Nephron (organoid): ENCODE data around the gene RNF223.

Experiments
- H3K27ac Mint-ChIP-seq, 3 experiments: 2 replicates each; pipeline ENCODE4 v1.8.0; 2020; ENCODE audit warnings: mixed read lengths in 3 of 3, mild to moderate bottlenecking in 2 of 3, moderate library complexity in 1 of 3
- H3K27me3 Mint-ChIP-seq: 2 replicates; pipeline ENCODE4 v1.8.0; 2021; ENCODE audit warnings: low read depth, mild to moderate bottlenecking, moderate library complexity, mixed read lengths
- H3K36me3 Mint-ChIP-seq: 2 replicates; pipeline ENCODE4 v1.8.0; 2020; ENCODE audit warnings: low read depth, mixed read lengths
- H3K4me1 Mint-ChIP-seq: 2 replicates; pipeline ENCODE4 v1.8.0; 2020; ENCODE audit warnings: mixed read lengths
- H3K4me3 Mint-ChIP-seq, 3 experiments: 2 replicates each; pipeline ENCODE4 v1.8.0; 2020; ENCODE audit warnings: mild to moderate bottlenecking in 3 of 3, mixed read lengths in 3 of 3, moderate library complexity in 2 of 3
- H3K9me3 Mint-ChIP-seq: 2 replicates; pipeline ENCODE4 v1.8.0; 2020; ENCODE audit warnings: mixed read lengths
- TF ChIP-seq, protein P1 (sequence below), 3 experiments: fragments of 200-600 bp; sonication (generic); IDR thresholded peaks; one replicate each; pipeline ENCODE4 v1.5.0; 2021; ENCODE audit warnings: antibody characterized with exemption in 3 of 3; ENCODE audit not compliant: unreplicated experiment in 3 of 3

RNF223 gene

DNA sequence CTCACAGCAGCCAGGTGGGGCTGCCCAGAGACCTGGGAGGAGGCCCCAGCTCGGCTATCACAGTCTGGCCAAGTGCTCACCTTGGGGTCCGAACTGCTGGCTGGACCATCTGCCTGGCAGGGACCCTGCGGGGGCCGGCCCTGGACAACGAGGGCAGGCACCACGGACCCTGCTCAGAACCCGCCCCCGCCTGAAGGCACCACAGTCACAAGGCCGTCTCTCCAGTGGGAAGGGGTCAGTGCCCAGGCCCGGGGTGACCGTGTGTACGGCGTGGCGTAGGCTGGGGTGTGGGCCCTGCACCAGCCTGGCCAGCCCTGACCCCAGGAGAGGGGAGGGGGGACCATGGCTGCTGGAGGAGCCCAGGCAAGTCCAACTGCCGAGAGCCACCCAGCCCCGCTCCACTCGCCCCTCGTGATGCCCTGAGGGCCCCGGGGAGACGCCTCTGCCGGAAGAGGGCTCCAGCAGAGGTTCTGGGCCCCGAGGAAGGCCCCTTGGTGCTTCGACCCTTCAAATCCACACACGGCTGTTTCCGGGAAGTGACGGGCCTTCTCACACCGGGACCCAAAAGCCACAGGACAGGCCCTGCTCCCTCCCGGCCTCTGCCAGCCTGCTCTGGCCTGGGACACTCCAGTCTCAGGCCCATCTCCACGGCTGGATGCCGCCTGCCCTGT is 11.2 kb upstream of the RNF223 start:
- no peaks in the 10 kb centered on the region for H3K9me3 Mint-ChIP-seq
- no peaks in the 10 kb centered on the region for H3K27me3 Mint-ChIP-seq
- H3K4me3 Mint-ChIP-seq = no peak overlapping the region

DNA sequence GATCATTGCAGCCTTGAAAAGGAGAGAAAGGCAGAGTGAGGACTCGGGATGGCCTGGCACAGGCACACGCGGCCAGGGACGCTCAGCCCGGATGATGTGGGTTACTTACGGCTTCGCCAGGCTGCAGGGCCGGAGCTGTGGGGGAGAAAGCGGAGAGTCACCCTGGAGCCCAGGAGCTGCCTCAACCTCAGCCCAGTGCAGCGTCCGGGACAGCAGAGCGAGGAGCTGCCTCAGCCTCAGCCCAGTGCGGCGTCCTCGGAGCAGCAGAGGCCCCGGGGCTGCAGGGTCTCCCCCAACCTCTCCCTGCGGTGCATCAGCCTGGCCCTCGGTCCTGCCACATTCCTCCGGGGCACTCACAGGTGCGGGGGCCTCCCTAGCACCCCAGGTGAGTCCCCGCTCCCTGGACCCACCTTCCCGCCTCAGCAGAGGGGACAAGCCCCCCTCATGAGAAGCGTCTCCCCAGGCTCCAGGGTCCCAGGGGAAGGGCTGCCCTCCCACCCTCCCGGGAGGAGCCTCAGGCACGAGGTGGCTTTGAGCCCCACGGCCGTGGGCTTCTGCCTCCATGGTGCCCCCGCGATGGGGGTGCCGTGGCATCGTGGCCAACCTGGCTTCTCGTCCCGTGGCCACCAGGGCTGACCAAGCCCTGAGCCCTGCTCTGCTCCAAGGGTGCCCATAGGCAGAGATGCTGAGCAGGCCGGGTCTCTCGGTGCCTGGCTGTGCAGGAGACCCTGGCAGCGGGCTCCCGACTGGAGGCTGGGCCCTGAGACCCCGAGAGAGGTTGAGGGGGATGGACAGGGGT is 10.5 kb upstream of the RNF223 start:
- Mint-ChIP-seq H3K4me1 (no peaks in the 10 kb centered on the region), H3K9me3 (no peaks in the 10 kb centered on the region), H3K27me3 (peaks cover under 1% of the 10 kb centered on the region), H3K27ac (no peak overlapping the region), H3K4me3 (no peak overlapping the region), H3K36me3 (peaks cover 4% of the 10 kb centered on the region)
- TF ChIP-seq, protein P1, sequence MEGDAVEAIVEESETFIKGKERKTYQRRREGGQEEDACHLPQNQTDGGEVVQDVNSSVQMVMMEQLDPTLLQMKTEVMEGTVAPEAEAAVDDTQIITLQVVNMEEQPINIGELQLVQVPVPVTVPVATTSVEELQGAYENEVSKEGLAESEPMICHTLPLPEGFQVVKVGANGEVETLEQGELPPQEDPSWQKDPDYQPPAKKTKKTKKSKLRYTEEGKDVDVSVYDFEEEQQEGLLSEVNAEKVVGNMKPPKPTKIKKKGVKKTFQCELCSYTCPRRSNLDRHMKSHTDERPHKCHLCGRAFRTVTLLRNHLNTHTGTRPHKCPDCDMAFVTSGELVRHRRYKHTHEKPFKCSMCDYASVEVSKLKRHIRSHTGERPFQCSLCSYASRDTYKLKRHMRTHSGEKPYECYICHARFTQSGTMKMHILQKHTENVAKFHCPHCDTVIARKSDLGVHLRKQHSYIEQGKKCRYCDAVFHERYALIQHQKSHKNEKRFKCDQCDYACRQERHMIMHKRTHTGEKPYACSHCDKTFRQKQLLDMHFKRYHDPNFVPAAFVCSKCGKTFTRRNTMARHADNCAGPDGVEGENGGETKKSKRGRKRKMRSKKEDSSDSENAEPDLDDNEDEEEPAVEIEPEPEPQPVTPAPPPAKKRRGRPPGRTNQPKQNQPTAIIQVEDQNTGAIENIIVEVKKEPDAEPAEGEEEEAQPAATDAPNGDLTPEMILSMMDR (IDR thresholded peaks at IDR 0.05; ENCODE audit: unreplicated experiment in 3 of 3) = no peak

More for the DNA sequence above, 11.2 kb upstream of the RNF223 start:
- H3K4me1 Mint-ChIP-seq = no peaks in the 10 kb centered on the region
- TF ChIP-seq, protein P1 (IDR thresholded peaks at IDR 0.05; ENCODE audit: unreplicated experiment in 3 of 3) = no peak
- no peak overlapping the region for H3K27ac Mint-ChIP-seq
- H3K36me3 Mint-ChIP-seq = peaks cover 4% of the 10 kb centered on the region

DNA sequence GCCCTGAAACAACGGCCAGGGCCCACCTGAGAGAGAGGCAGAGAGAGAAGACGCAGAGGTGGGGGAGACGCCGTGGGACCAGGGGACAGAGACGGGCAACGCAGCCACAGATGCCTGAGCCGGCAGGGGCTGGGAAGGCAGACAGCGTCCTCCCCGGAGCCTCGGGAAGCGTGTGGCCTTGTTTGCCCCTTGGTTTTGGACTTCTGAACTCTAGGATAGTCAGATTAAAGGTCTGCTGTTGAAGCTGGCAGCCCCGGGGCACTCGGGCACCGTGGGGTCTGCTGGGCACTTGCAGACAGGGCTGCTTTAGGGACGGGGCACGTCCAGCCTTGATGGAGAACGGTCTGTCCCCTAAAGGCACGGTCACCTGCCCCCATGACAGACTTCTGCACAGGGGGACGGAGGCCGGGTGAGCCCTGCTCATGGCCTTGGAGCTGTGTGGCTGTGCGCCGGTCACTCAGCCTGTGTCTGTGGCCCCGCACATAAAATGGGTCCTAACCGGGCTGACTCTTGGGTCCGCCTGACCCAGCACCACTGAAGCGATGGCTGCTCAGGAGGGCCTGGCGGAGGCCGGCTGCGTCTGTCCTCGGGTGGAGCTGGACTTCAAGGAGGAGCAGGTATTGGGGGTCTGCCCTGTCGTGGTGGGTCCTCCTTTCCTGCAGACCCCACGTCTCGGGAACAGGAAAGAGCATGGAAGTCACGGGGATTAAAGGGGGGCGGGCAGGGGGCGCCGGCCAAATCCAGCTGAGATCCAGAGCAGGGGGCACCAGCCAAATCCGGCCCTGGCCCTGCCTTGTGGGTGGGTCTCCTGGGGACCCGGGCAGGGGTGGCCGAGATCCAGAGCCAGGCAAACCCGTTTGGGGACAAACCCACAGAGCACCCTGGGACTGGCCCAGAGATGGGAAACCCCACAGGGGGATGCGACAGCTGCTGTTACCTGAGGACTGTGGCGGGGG is 9.6 kb upstream of the RNF223 start:
- TF ChIP-seq, protein P1 (IDR thresholded peaks at IDR 0.05; ENCODE audit: unreplicated experiment in 3 of 3) = no peak
- H3K27me3 Mint-ChIP-seq = peaks cover 4% of the 10 kb centered on the region
- H3K36me3 Mint-ChIP-seq = peaks cover 4% of the 10 kb centered on the region
- H3K4me1 Mint-ChIP-seq = no peaks in the 10 kb centered on the region
- no peak overlapping the region for H3K27ac Mint-ChIP-seq
- H3K9me3 Mint-ChIP-seq = no peaks in the 10 kb centered on the region
- no peak overlapping the region for H3K4me3 Mint-ChIP-seq

DNA sequence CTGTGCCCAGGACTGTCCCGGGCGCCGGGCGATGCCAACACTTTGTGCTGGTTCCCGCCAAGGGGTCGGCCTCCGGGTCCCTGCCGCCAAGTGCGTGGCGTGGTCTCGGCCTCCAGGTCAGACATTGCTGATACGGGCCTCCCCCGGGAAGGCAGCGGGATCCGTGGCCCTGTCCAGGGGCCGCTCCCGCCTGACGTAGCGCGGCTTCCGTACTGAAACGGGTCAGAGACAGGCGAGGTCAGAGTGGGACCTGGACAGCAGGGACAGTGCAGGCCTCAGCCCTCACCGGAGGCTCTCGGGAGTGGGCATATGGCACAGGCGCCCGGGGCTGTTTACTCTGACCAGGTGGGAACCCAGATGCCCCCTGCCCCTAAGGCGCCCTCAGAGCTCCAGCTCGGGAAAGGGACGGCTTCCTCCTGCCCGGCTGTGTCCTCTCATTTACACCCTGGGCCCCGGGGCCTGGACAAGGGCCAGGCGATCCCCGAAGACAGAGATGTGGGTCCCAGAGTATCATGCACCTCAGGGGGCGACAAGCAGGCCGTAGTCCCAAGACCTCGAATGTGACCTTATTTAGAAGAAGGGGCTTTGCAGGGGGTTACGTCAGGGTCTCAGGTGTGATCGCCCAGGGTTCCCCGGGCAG is 8.8 kb upstream of the RNF223 start:
- no peak overlapping the region for H3K4me3 Mint-ChIP-seq
- no peaks in the 10 kb centered on the region for H3K9me3 Mint-ChIP-seq
- H3K4me1 Mint-ChIP-seq = no peaks in the 10 kb centered on the region
- H3K36me3 Mint-ChIP-seq = peaks cover 4% of the 10 kb centered on the region
- H3K27ac Mint-ChIP-seq = no peak overlapping the region
- TF ChIP-seq, protein P1 (IDR thresholded peaks at IDR 0.05; ENCODE audit: unreplicated experiment in 3 of 3) = no peak
- peaks cover 4% of the 10 kb centered on the region for H3K27me3 Mint-ChIP-seq

DNA sequence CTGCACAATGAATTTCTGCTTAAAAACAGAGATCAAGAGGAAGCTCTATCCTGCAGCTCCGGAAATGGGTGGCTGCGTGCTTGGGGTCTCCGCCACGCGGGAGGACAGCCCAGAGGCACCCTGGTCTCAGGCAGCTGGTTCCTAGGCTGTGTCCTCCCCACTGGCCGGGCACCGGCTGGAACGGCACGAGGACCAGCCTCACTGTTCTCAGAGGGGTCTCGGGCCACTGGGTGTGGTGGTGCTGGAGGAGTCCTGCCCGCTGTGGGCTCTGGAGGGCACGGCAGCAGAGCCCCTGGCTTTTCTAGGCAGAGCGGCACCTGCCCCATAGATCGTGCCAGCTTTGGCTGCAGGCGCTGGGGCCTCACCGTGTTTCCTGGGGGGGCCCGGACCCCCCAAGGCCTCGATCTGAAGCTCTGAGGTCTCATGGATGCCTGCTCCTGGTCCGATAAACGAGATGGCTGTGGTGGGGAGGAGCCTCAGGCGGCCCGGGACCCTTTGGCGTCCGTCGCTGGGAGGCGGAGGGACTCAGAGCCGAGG is 8.2 kb upstream of the RNF223 start:
- Mint-ChIP-seq H3K4me3 (no peak overlapping the region), H3K27ac (no peak overlapping the region), H3K9me3 (no peaks in the 10 kb centered on the region), H3K4me1 (no peaks in the 10 kb centered on the region), H3K36me3 (peaks cover 4% of the 10 kb centered on the region), H3K27me3 (peaks cover 4% of the 10 kb centered on the region)
- TF ChIP-seq, protein P1 (IDR thresholded peaks at IDR 0.05; ENCODE audit: unreplicated experiment in 3 of 3) = no peak
